GM10266 (cell line): ENCODE measurements around the gene ANP32A.
A peak's percentile ranks its signal among the peaks of the same experiment; 100 is the strongest.

ENCODE experiments used
- DNase-seq: peaks from one replicate; pipeline ENCODE4 v3.0.0; 2012; ENCODE audit errors: extremely low spot score
- CTCF ChIP-seq: IDR thresholded peaks from 2 replicates; pipeline ENCODE4 v1.5.1; 2012; ENCODE audit warnings: mild to moderate bottlenecking, low read depth; ENCODE audit not compliant: control insufficient read depth, insufficient read depth; ENCODE audit errors: missing control alignments

Gene ANP32A

GRCh38 chr15:68797191-68797590, 23.5 kb downstream of the ANP32A start:
- no peak for TF ChIP-seq CTCF
- DNase-seq, result peak; percentile 49

- DNase-seq, result no peak
Measured at GRCh38 chr15:68796576-68796975, 24.1 kb downstream of the ANP32A start.

GRCh38 chr15:68795298-68795848, 25.3 kb downstream of the ANP32A start:
- peak; percentile 63 for DNase-seq
- TF ChIP-seq CTCF, result peak; percentile 7

More at GRCh38 chr15:68796576-68796975, 24.1 kb downstream of the ANP32A start:
- TF ChIP-seq CTCF, result no peak

- no peak for TF ChIP-seq CTCF
- no peak for DNase-seq
Measured at GRCh38 chr15:68794863-68795262, 25.8 kb downstream of the ANP32A start.

GRCh38 chr15:68794307-68794706, 26.4 kb downstream of the ANP32A start:
- DNase-seq, result no peak
- no peak for TF ChIP-seq CTCF

- no peak for TF ChIP-seq CTCF
- no peak for DNase-seq
Measured at GRCh38 chr15:68793776-68794175, 26.9 kb downstream of the ANP32A start.

- no peak for DNase-seq
- TF ChIP-seq CTCF, result no peak
Measured at GRCh38 chr15:68792901-68793766, 27.6 kb downstream of the ANP32A start.
